GM21390 (cell line): ENCODE data around the gene TBC1D26.
"Not testable (repeated sequence)": the region's sequence is repeated elsewhere in the genome, so short reads cannot be mapped to it uniquely, and the experiment has no call there.

Source experiments
- ATAC-seq: cut with Tn5 transposase; IDR thresholded peaks from one replicate; pipeline ENCODE4 v1.9.1; 2021; ENCODE audit not compliant: unreplicated experiment

Gene TBC1D26

DNA sequence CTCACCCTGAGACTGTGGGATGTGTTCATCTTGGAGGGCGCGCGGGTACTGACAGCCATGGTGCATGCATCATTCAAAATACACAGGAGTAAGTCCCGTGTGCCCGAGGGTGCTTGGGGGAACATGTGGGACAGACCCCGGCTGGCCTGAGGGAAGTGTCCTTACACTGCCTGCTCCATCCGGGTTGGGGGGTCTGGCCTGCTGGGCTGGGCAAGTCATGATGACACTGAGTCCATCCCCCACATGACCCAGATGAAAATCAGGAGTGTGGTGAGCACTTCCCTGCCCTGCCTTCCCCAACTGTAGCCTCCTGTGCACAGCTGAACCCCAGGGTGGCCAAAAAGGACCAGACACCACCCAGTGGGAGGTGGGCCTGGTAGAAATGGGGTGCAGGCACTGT lies 10.8 kb downstream of the TBC1D26 start:
- ATAC-seq: no peak

- ATAC-seq: no peak
Observed at GRCh38 chr17:15744074-15744676, 12.1 kb downstream of the TBC1D26 start.

DNA sequence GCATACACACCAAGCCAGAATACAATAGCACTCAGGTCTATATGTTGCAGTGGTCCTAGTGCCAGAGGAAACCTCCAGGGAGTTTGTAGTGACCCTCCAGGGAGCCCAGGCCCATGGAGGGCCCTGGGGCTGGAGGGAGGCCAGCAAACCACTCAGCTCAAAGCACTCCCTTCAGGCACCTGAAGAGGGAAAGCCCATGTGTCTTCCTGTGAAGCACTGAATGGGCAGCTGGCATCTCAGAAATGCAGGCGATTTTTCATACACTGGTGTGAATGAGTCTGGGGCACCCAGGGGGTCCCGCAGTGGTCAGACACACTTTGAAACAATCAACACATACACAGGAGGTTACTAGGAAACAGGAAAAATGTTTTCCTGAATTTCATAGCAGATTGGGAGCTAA lies 12.8 kb downstream of the TBC1D26 start:
- ATAC-seq: no peak

DNA sequence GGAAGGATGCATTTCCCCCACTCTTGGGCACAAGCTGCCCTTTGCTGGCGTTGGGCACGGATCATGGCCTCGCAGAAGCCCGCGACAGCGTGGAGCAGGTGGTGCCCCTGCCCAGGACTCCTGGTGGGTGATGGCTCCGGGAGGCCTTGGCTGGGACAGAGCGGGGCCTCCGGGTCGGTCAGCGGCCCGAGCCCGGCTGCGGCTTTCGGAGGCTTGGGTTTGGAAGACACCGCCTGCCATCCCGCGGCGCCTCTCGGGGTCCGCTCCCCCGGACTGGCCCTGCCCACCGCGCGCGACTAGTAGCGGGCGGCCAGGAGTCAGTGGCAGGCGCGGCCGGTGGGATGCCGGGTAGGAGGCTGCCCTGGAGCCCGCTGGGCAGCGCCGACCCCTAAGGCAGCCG lies 17.3 kb downstream of the TBC1D26 start:
- ATAC-seq: not testable (repeated sequence)

- not testable (repeated sequence) for ATAC-seq
Observed at GRCh38 chr17:15768865-15769533, 36.9 kb downstream of the TBC1D26 start.

DNA sequence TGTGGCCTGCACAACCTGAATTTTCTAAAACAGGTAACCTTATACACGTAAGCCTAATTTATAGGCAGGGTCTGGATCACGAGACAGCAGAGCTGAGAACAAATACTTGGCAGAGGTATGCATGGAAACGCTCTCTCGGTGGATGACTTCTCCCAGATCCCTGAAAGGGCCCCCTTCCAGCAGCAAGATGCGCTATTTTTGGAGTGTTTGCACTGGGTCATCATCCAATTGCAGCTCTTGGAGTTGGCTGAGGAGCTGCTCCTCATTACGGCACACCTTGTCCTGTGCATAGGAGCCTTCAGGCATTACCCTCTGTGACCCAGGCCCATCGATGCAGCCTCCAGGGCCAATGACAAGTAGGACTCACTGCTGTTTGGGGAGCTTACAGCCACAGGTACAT lies 38.6 kb downstream of the TBC1D26 start:
- ATAC-seq: not testable (repeated sequence)

- ATAC-seq: no peak
Observed at GRCh38 chr17:15776871-15777270, 44.8 kb downstream of the TBC1D26 start.

GRCh38 chr17:15777297-15777696 lies 45.2 kb downstream of the TBC1D26 start:
- ATAC-seq: no peak

- no peak for ATAC-seq
Observed at GRCh38 chr17:15777717-15778116, 45.6 kb downstream of the TBC1D26 start.

- ATAC-seq: no peak
Observed at GRCh38 chr17:15779119-15779518, 47.0 kb downstream of the TBC1D26 start.

GRCh38 chr17:15780188-15780587 lies 48.1 kb downstream of the TBC1D26 start:
- ATAC-seq: no peak

GRCh38 chr17:15782866-15783265 lies 50.8 kb downstream of the TBC1D26 start:
- ATAC-seq: no peak

- no peak for ATAC-seq
Observed at GRCh38 chr17:15783461-15783860, 51.4 kb downstream of the TBC1D26 start.

GRCh38 chr17:15784351-15784750 lies 52.3 kb downstream of the TBC1D26 start:
- ATAC-seq: not testable (repeated sequence)

- ATAC-seq: not testable (repeated sequence)
Observed at GRCh38 chr17:15787363-15788075, 55.4 kb downstream of the TBC1D26 start.

DNA sequence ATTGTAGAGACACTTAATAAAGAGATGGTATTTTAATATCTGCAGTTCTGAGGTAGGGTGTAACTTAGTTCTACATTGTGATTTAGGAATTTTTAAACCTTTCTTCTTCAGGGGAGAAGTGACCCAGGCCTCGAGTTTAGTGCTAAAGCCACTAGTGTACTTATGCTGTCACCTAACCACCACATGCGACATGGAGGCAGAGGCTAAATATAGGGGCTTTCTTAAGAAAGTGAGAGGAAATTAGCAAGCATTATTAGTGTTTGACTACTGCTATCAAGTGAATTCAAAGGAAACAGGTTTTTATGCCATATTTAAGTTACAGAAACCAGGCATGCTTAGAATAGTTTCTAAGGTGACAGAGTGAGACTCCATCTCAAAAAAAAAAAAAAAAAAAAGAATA lies 56.3 kb downstream of the TBC1D26 start:
- ATAC-seq: not testable (repeated sequence)
